T-cell (primary cell): Measurements from ENCODE around the gene IVD. TPM values are rescaled to one million over a fixed set of nuclear protein-coding genes. Genes with fewer than 3 reads are reported as not detected.

ENCODE experiments used
- ATAC-seq, 4 experiments: fragments of 200-7000 bp in 3 of 4; fragments of 150-1000 bp in 1 of 4; cut with Tn5 transposase; replicated peaks in 1 of 4; 1 replicate in 3 of 4; 2 replicates in 1 of 4; pipeline ENCODE4 v1.10.0; 2021; ENCODE audit warnings: moderate library complexity in 3 of 4, mild to moderate bottlenecking in 2 of 4, moderate number of reproducible peaks in 1 of 4
- CTCF ChIA-PET, 2 donors: fragments of 300-600 bp; sonication (Branson Sonifier 250); formaldehyde crosslinking; loops; one replicate each; lab custom pipeline; 2022; ENCODE audit warnings: antibody characterized with exemption in 2 of 2; lab: Charles Lee
- POLR2A ChIA-PET, 2 donors: fragments of 300-600 bp; sonication (Branson Sonifier 250); formaldehyde crosslinking; loops; one replicate each; lab custom pipeline; 2022; ENCODE audit warnings: antibody characterized with exemption in 2 of 2; lab: Charles Lee
- DNase-seq, 35 experiments: peaks; one replicate each; pipeline versions ENCODE4 v3.0.0 to v3.0.0-alpha.2; 2013 to 2023
- H3K27ac ChIP-seq: one replicate; pipeline ENCODE4 v1.5.1; 2013; ENCODE audit warnings: low read length
- H3K27me3 ChIP-seq, 2 experiments: replicated peaks in 1 of 2; 1 replicate in 1 of 2; 2 replicates in 1 of 2; pipeline versions ENCODE4 v1.6.1 to v1.7.0; 2013; ENCODE audit warnings: low read length in 1 of 2, mixed read lengths in 1 of 2; ENCODE audit not compliant: control insufficient read depth in 2 of 2, insufficient read depth in 2 of 2; ENCODE audit errors: extremely low read depth in 1 of 2
- H3K36me3 ChIP-seq, 2 donors: 1 replicate in 1 of 2; 2 replicates in 1 of 2; pipeline versions ENCODE4 v1.6.1 to v1.7.0; 2013; ENCODE audit warnings: low read length in 1 of 2; ENCODE audit not compliant: control insufficient read depth in 2 of 2, insufficient read depth in 1 of 2; ENCODE audit errors: extremely low read depth in 1 of 2
- H3K4me1 ChIP-seq, 2 experiments: 1 replicate in 1 of 2; 2 replicates in 1 of 2; pipeline versions ENCODE4 v1.6.1 to v1.7.0; 2013; ENCODE audit warnings: low read length in 2 of 2, mixed read lengths in 1 of 2; ENCODE audit not compliant: insufficient read depth in 2 of 2, control insufficient read depth in 1 of 2; ENCODE audit errors: extremely low read depth in 1 of 2
- H3K4me3 ChIP-seq, 2 donors: 1 replicate in 1 of 2; 2 replicates in 1 of 2; pipeline versions ENCODE4 v1.5.1 to v1.7.0; 2013; ENCODE audit warnings: mild to moderate bottlenecking in 2 of 2, low read length in 1 of 2, moderate library complexity in 1 of 2; ENCODE audit not compliant: control insufficient read depth in 1 of 2; ENCODE audit errors: extremely low read depth in 1 of 2
- H3K9me3 ChIP-seq: 2 replicates; pipeline ENCODE4 v1.7.0; 2013
- H3K27ac Mint-ChIP-seq, 2 donors: one replicate each; pipeline ENCODE4 v1.8.0; 2020 to 2021; ENCODE audit warnings: mild to moderate bottlenecking in 2 of 2, mixed read lengths in 2 of 2
- H3K27me3 Mint-ChIP-seq, 2 donors: one replicate each; pipeline ENCODE4 v1.8.0; 2021 to 2022; ENCODE audit warnings: mixed read lengths in 2 of 2
- H3K36me3 Mint-ChIP-seq: one replicate; pipeline ENCODE4 v1.8.0; 2021; ENCODE audit warnings: mixed read lengths
- H3K4me1 Mint-ChIP-seq, 3 donors: one replicate each; pipeline ENCODE4 v1.8.0; 2020 to 2022; ENCODE audit warnings: mixed read lengths in 3 of 3, mild to moderate bottlenecking in 1 of 3
- H3K4me3 Mint-ChIP-seq, 3 donors: one replicate each; pipeline ENCODE4 v1.8.0; 2020 to 2022; ENCODE audit warnings: mild to moderate bottlenecking in 3 of 3, mixed read lengths in 3 of 3, moderate library complexity in 3 of 3
- H3K9me3 Mint-ChIP-seq, 3 donors: one replicate each; pipeline ENCODE4 v1.8.0; 2020 to 2022; ENCODE audit warnings: mixed read lengths in 3 of 3
- WGBS: methylation state at CpG from one replicate; pipeline ENCODE4 v1.1.5; 2013; ENCODE audit warnings: missing lambda C conversion rate; ENCODE audit not compliant: insufficient coverage; 5-methylcytosine and 5-hydroxymethylcytosine counted together
- total RNA-seq, 35 experiments: library from RNA in 6 of 35; stranded (reverse) in 6 of 35; fragments of 120-200 nt in 1 of 35; gene quantifications; one replicate each; pipeline versions ENCODE4 v1.2.1 to v1.2.4 and lab custom pipeline; 2013 to 2026

Gene IVD
- total RNA-seq, 5 donors from 2014 or later (not counting 1 experiment from before 2014, with no cell fraction given): 52.3 to 89.8 (median 81.4) TPM

DNA sequence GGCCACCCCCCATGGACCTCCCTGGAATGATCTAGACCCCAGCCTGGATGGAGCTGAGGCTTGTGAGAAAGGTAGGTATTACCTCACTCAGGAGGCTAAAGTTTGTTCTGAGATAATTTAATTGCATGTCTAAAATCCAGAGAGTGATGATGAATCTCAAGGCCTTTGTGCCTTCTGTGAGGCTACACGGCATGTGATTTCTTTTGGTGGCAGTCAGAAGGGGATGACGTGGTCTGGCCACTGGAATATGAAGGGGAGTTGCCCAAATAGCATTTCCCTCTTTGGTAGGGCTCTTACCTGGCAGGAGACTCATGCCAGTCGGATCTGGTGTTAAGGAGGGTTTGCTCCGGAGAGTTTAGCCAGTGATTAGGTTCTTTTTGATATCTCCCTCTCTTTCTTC, 37.7 kb downstream of the IVD start:
- CTCF ChIA-PET: interaction anchor here in 1 of 2 donors (1.1 to 1.2 kb wide), 2 partner anchors 8 to 64 kb away, joined by 3 read pairs; no protein-coding TSS in a partner anchor
- H3K9me3 ChIP-seq: no peaks in the 10 kb centered on the region
- H3K4me3 ChIP-seq: no peak overlapping the region
- H3K36me3 ChIP-seq: no peaks in the 10 kb centered on the region
- DNase-seq: no peak
- Mint-ChIP-seq H3K9me3 (no peaks in the 10 kb centered on the region), H3K27me3 (peaks cover 12 to 17% of the 10 kb centered on the region in 2 donors), H3K27ac (peak overlapping the region in 1 of 2 donors; percentile 81), H3K36me3 (no peaks in the 10 kb centered on the region), H3K4me1 (peaks cover 50 to 63% (median 60%) of the 10 kb centered on the region in 3 donors), H3K4me3 (peak overlapping the region; percentile 84 to 89 (median 88))
- peaks cover 5 to 45% of the 10 kb centered on the region in 2 experiments for H3K4me1 ChIP-seq
- WGBS: 83% methylated on average over 2 of the region's 4 CpGs
- H3K27me3 ChIP-seq: peaks cover 0 to 23% of the 10 kb centered on the region in 2 experiments
- POLR2A ChIA-PET: interaction anchor here in 1 of 2 donors (0.5 to 0.6 kb wide), 3 partner anchors 189 to 495 kb away, joined by 4 to 6 read pairs (median 4); no protein-coding TSS in a partner anchor
- ATAC-seq: no peak
- no peak overlapping the region for H3K27ac ChIP-seq

DNA sequence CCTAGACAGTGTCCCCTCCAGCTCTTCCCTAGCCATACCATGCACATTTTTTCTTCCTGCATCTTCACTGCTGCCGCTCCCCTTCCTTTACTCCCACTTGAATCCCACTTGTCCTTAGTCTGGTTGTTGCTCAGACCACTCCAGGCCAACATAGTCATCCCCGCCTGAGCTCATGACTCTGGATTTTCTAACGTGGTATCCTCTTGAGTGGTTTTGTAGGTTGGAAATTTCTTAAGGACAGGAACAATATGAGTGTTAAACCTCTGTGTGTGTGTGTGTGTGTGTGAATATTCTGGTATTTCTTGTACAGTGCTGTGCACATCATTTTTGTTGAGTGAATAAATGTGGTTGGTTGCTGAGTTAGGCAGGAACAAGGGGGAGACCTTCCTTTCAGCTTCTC, 38.3 kb downstream of the IVD start:
- no peaks in the 10 kb centered on the region for H3K36me3 ChIP-seq
- peak overlapping the region; percentile 84 to 89 (median 88) for H3K4me3 Mint-ChIP-seq
- H3K27me3 Mint-ChIP-seq: peaks cover 6 to 11% of the 10 kb centered on the region in 2 donors
- no peak overlapping the region for H3K4me3 ChIP-seq
- no peak overlapping the region for H3K27ac ChIP-seq
- H3K4me1 Mint-ChIP-seq: peaks cover 53 to 62% (median 58%) of the 10 kb centered on the region in 3 donors
- no peaks in the 10 kb centered on the region for H3K9me3 ChIP-seq
- WGBS: 38% methylated on average over 1 of the region's 3 CpGs
- H3K27me3 ChIP-seq: peaks cover 0 to 17% of the 10 kb centered on the region in 2 experiments
- CTCF ChIA-PET: no interaction called here
- H3K36me3 Mint-ChIP-seq: no peaks in the 10 kb centered on the region
- DNase-seq: no peak
- peaks cover 5 to 48% of the 10 kb centered on the region in 2 experiments for H3K4me1 ChIP-seq
- POLR2A ChIA-PET: interaction anchor here in 1 of 2 donors (0.6 kb wide), 1 partner anchor 276 kb away, joined by 4 read pairs; no protein-coding TSS in a partner anchor
- ATAC-seq: no peak
- H3K27ac Mint-ChIP-seq: peak overlapping the region; percentile 19 to 81
- H3K9me3 Mint-ChIP-seq: no peaks in the 10 kb centered on the region

DNA sequence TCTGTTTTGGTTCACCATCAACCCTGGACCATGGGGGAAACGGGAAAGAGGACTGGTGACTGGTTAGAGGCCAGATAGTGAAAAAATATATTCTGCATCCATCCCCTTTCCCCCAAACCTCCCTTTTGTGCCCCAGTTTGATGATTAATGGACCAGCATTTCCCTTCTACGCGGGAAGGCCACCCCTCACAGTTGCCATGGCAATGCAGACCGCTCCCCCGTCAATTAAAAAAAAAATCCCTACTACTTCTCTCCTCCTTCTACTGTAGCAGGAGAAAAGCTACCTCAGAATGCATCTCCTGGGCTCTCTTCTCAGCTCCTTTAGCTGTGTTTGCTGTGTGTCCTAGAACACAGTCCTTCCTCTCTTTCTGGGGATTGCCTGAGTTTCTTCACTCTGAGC, 39.1 kb downstream of the IVD start:
- Histone ChIP-seq H3K36me3 (no peaks in the 10 kb centered on the region), H3K4me3 (no peak overlapping the region), H3K4me1 (peaks cover 5 to 43% of the 10 kb centered on the region in 2 experiments), H3K27ac (no peak overlapping the region), H3K9me3 (no peaks in the 10 kb centered on the region), H3K27me3 (peaks cover 0 to 8% of the 10 kb centered on the region in 2 experiments)
- CTCF ChIA-PET: interaction anchor here (0.6 to 1.0 kb wide), 7 partner anchors 10 to 1344 kb away, joined by 3 to 7 read pairs (median 4); partner anchors contain the start of gene CCDC32 (in 1 of the 2)
- no peak for ATAC-seq
- Mint-ChIP-seq H3K4me3 (peak overlapping the region in 1 of 3 donors; percentile 28), H3K36me3 (no peaks in the 10 kb centered on the region), H3K27ac (peak overlapping the region in 1 of 2 donors; percentile 58), H3K4me1 (peaks cover 58 to 66% (median 60%) of the 10 kb centered on the region in 3 donors), H3K27me3 (peaks cover 4% of the 10 kb centered on the region in 2 donors), H3K9me3 (no peaks in the 10 kb centered on the region)
- POLR2A ChIA-PET: interaction anchor here (0.5 to 0.9 kb wide), 7 partner anchors 13 to 648 kb away, joined by 3 to 10 read pairs (median 5); no protein-coding TSS in a partner anchor
- no peak for DNase-seq
- 81% methylated on average over 3 of the region's 5 CpGs for WGBS

DNA sequence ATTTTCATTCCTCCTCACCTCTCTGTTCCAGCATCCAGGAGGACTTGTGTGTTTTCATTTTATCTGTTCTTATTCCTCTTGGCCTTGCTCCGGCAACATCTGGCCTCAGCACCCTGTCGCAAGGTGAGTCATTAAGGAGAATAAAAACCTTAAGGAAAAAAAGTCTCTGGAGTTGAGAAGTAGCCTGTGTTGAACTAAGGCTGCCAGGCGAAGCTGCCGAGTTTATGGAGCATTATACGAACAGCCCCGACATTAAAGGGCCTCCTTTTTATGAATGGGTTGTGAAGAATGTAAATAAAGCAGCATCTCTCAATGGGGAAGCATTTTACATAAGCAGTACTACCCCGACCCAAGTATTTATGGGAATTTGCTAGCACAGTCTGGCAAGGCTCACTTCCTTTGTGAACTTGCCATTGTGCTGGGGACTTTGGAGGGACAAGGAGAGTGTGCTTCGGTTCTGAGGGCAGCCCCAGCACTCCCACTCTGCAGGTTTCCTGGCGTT, 39.9 kb downstream of the IVD start:
- H3K9me3 Mint-ChIP-seq: no peaks in the 10 kb centered on the region
- no peak overlapping the region for H3K4me3 ChIP-seq
- H3K27ac Mint-ChIP-seq: peak overlapping the region; percentile 48 to 63
- H3K36me3 ChIP-seq: no peaks in the 10 kb centered on the region
- DNase-seq (no peak), ATAC-seq (no peak)
- H3K27ac ChIP-seq: no peak overlapping the region
- H3K9me3 ChIP-seq: no peaks in the 10 kb centered on the region
- no peaks in the 10 kb centered on the region for H3K36me3 Mint-ChIP-seq
- H3K4me1 ChIP-seq: peaks cover 3 to 43% of the 10 kb centered on the region in 2 experiments
- 100% methylated on average over 2 of the region's 9 CpGs for WGBS
- H3K4me3 Mint-ChIP-seq: peak overlapping the region in 1 of 3 donors; percentile 28
- peaks cover 60 to 69% (median 63%) of the 10 kb centered on the region in 3 donors for H3K4me1 Mint-ChIP-seq
- H3K27me3 Mint-ChIP-seq: no peaks in the 10 kb centered on the region
- POLR2A ChIA-PET: interaction anchor here (0.6 to 0.9 kb wide), 2 partner anchors 18 to 38 kb away, joined by 4 read pairs; no protein-coding TSS in a partner anchor
- CTCF ChIA-PET: interaction anchor here in 1 of 2 donors (1.3 kb wide), 1 partner anchor 24 kb away, joined by 3 read pairs; no protein-coding TSS in a partner anchor
- H3K27me3 ChIP-seq: peaks cover 0 to under 1% of the 10 kb centered on the region in 2 experiments

DNA sequence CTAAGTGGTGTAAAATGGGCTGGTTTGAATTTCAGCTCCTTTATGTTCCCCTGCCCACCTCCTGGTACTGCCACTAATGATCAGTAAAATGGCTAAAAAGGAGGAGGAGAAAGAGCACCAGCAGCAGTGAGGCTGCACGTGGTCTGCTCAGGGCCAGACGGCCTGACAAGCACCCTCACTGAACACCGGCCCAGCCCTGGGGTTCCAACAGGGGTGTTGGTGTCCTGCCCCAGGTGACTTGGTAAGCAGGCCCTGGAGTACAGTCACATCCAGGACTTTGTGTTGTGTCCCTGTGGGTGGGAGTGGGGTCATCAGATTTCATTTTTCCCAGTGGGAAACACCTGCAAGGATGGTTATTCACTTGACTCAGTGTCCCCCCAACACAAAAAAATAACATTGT, 40.5 kb downstream of the IVD start:
- ATAC-seq (no peak), DNase-seq (no peak)
- 91% methylated on average over 3 of the region's 3 CpGs for WGBS
- Histone ChIP-seq H3K36me3 (no peaks in the 10 kb centered on the region), H3K27me3 (no peaks in the 10 kb centered on the region), H3K9me3 (no peaks in the 10 kb centered on the region), H3K4me3 (no peak overlapping the region), H3K4me1 (peaks cover 3 to 50% of the 10 kb centered on the region in 2 experiments), H3K27ac (no peak overlapping the region)
- Mint-ChIP-seq H3K9me3 (no peaks in the 10 kb centered on the region), H3K27me3 (no peaks in the 10 kb centered on the region), H3K36me3 (no peaks in the 10 kb centered on the region), H3K4me1 (peaks cover 67 to 74% (median 68%) of the 10 kb centered on the region in 3 donors), H3K27ac (no peak overlapping the region), H3K4me3 (no peak overlapping the region)
- CTCF ChIA-PET: interaction anchor here in 1 of 2 donors (1.3 kb wide), 1 partner anchor 23 kb away, joined by 3 read pairs; no protein-coding TSS in a partner anchor
- POLR2A ChIA-PET: no interaction called here

DNA sequence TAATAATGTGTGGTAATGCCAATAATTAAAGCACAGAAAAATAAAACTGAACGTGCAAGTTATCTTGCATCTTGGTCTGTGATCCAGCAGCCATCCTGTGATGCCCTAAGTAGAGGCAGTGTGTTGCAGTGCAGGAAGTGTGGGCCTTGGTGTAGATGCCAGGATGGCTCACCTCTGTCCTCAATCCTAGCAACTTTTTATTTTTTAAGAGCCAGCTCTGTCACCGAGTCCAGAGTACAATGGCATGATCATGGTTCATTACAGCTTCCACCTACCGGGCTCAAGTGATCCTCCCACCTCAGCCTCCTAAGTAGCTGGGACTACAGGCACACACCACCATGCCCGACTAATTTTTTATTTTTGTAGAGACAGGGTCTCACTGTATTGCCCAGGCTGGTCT, 42.8 kb downstream of the IVD start:
- no peak for ATAC-seq
- ChIA-PET POLR2A (no interaction called here), CTCF (interaction anchor here (0.6 to 0.7 kb wide), 2 partner anchors 144 to 180 kb away, joined by 3 read pairs; no protein-coding TSS in a partner anchor)
- WGBS: 93% methylated on average over 3 of the region's 4 CpGs
- peak overlapping the region in 1 of 2 donors; percentile 22 for H3K27ac Mint-ChIP-seq
- Histone ChIP-seq H3K27me3 (no peaks in the 10 kb centered on the region), H3K27ac (no peak overlapping the region), H3K36me3 (no peaks in the 10 kb centered on the region), H3K4me3 (no peak overlapping the region), H3K9me3 (no peaks in the 10 kb centered on the region), H3K4me1 (peaks cover 11 to 60% of the 10 kb centered on the region in 2 experiments)
- H3K4me3 Mint-ChIP-seq: no peak overlapping the region
- no peak for DNase-seq
- no peaks in the 10 kb centered on the region for H3K27me3 Mint-ChIP-seq
- H3K36me3 Mint-ChIP-seq: no peaks in the 10 kb centered on the region
- H3K4me1 Mint-ChIP-seq: peaks cover 77 to 85% (median 79%) of the 10 kb centered on the region in 3 donors
- H3K9me3 Mint-ChIP-seq: no peaks in the 10 kb centered on the region
